Peyer's patch (tissue), 4 donors: ENCODE data around the gene ENPP6. TPM values are rescaled to one million over a fixed set of nuclear protein-coding genes. Genes with fewer than 3 reads are reported as not detected.

Experiments
- DNase-seq, 3 donors: peaks; one replicate each; pipeline ENCODE4 v3.0.0-alpha.2; 2017 to 2019
- H3K27ac ChIP-seq, 4 donors: fragments of 200-600 bp; sonication (generic); one replicate each; pipeline ENCODE4 v1.5.1; 2016 to 2019
- H3K27me3 ChIP-seq, 2 donors: fragments of 200-600 bp; sonication (generic); one replicate each; pipeline ENCODE4 v1.5.1; 2019
- H3K36me3 ChIP-seq, 3 donors: fragments of 200-600 bp; sonication (generic); one replicate each; pipeline ENCODE4 v1.5.1; 2016 to 2019
- H3K4me1 ChIP-seq, 4 donors: fragments of 200-600 bp; sonication (generic); one replicate each; pipeline ENCODE4 v1.5.1; 2016 to 2019
- H3K4me3 ChIP-seq, 4 donors: fragments of 200-600 bp; sonication (generic); 1 replicate in 3 of 4; 2 replicates in 1 of 4; pipeline ENCODE4 v1.5.1; 2016 to 2019; ENCODE audit warnings: mild to moderate bottlenecking in 1 of 4
- H3K9me3 ChIP-seq, 4 donors: fragments of 200-600 bp; sonication (generic); one replicate each; pipeline ENCODE4 v1.5.1; 2016 to 2019; ENCODE audit warnings: mild to moderate bottlenecking in 1 of 4
- POLR2A ChIP-seq, 2 donors: fragments of 450-650 bp; IDR thresholded peaks; one replicate each; pipeline ENCODE4 v1.5.1; 2017; ENCODE audit warnings: antibody characterized with exemption in 2 of 2, mild to moderate bottlenecking in 2 of 2, moderate library complexity in 2 of 2
- total RNA-seq, 4 donors: library from RNA; depleted of rRNA; stranded (reverse); fragments of >200 nt; gene quantifications; one replicate each; pipeline ENCODE4 v1.1.0, GENCODE V29; 2016
- TF ChIP-seq, protein P1 (sequence below), 6 experiments: fragments of 450-650 bp in 4 of 6; fragments of 200-600 bp in 2 of 6; sonication (generic) in 1 of 6; IDR thresholded peaks; one replicate each; pipeline ENCODE4 v1.5.1; 2017 to 2019; ENCODE audit warnings: antibody characterized with exemption in 6 of 6, mild to moderate bottlenecking in 3 of 6, moderate library complexity in 1 of 6

Gene ENPP6
- total RNA-seq, 4 donors from 2014 or later = 0.35 to 1.0 (median 0.40) TPM; not detected in 1

DNA sequence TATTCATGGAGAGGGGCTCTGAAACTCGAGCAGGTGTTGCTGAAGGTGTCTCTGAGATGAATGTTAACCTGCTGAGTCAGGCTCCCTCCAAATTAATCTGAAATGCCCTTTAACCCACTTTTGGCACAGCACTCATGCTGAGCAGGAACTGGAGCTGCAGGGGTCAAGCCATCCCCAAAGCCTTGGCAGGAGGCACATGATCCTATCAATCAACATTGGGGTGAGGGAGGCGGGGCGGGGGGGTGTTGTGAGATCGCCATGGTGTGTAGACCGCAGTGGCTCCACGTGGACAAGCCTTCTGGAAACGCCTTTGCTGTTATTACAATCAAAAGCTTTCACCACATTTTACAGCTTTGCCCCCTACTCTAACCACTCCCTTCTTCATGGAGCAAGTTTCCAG is 16.5 kb downstream of the ENPP6 start:
- no peaks in the 10 kb centered on the region for H3K27me3 ChIP-seq
- no peak for DNase-seq
- H3K4me3 ChIP-seq = no peak overlapping the region
- no peaks in the 10 kb centered on the region for H3K4me1 ChIP-seq
- H3K9me3 ChIP-seq = no peaks in the 10 kb centered on the region
- TF ChIP-seq, protein P1, sequence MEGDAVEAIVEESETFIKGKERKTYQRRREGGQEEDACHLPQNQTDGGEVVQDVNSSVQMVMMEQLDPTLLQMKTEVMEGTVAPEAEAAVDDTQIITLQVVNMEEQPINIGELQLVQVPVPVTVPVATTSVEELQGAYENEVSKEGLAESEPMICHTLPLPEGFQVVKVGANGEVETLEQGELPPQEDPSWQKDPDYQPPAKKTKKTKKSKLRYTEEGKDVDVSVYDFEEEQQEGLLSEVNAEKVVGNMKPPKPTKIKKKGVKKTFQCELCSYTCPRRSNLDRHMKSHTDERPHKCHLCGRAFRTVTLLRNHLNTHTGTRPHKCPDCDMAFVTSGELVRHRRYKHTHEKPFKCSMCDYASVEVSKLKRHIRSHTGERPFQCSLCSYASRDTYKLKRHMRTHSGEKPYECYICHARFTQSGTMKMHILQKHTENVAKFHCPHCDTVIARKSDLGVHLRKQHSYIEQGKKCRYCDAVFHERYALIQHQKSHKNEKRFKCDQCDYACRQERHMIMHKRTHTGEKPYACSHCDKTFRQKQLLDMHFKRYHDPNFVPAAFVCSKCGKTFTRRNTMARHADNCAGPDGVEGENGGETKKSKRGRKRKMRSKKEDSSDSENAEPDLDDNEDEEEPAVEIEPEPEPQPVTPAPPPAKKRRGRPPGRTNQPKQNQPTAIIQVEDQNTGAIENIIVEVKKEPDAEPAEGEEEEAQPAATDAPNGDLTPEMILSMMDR (IDR thresholded peaks at IDR 0.05) = no peak
- no peak for TF ChIP-seq POLR2A (IDR thresholded peaks at IDR 0.05)
- no peak overlapping the region for H3K27ac ChIP-seq
- no peaks in the 10 kb centered on the region for H3K36me3 ChIP-seq

DNA sequence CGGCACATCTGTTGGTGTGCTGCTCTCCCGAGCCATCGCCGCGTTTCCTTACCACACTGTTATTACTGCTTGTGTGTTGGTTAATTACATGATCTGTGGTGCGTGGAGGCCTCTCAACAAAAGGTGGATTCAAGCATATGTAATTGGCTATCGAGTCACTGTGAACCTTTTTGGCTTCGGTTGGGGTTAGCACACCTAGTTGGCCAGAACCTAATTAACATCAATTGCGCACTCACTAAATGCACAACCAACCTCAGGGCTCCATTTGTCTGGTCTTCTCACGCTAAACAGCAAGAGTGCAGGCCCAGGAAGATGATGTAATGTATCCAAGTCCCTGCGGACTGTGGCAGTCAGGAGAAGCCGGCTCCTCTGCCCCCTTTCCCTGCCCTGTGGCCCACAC is 17.4 kb downstream of the ENPP6 start:
- Histone ChIP-seq H3K9me3 (no peaks in the 10 kb centered on the region), H3K4me1 (no peaks in the 10 kb centered on the region), H3K36me3 (no peaks in the 10 kb centered on the region), H3K4me3 (no peak overlapping the region), H3K27me3 (no peaks in the 10 kb centered on the region), H3K27ac (no peak overlapping the region)
- TF ChIP-seq POLR2A (IDR thresholded peaks at IDR 0.05) = no peak
- TF ChIP-seq, protein P1 (IDR thresholded peaks at IDR 0.05) = no peak
- DNase-seq = no peak

DNA sequence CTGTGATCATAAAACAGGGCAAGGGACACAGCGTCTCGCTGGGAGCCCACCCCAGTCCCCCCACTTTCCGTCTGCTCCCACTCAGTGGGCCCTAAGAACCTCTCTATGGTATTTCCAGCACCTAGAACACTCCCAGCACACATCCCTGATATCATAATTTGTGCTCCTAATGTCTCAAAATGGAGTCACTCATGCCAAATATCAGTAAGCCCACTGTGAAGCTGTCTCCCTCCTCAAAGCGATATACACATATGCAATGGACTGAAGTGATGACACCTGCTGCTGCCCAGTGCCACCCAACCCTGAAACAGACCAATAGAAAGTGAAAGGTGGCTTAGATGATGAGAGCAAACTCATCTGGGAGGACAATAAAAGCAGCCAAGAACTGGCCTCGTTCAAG is 17.9 kb downstream of the ENPP6 start:
- H3K9me3 ChIP-seq = no peaks in the 10 kb centered on the region
- H3K36me3 ChIP-seq = no peaks in the 10 kb centered on the region
- no peak overlapping the region for H3K27ac ChIP-seq
- no peak for TF ChIP-seq POLR2A (IDR thresholded peaks at IDR 0.05)
- TF ChIP-seq, protein P1 (IDR thresholded peaks at IDR 0.05) = no peak
- no peak for DNase-seq
- no peak overlapping the region for H3K4me3 ChIP-seq
- H3K4me1 ChIP-seq = no peaks in the 10 kb centered on the region
- no peaks in the 10 kb centered on the region for H3K27me3 ChIP-seq

DNA sequence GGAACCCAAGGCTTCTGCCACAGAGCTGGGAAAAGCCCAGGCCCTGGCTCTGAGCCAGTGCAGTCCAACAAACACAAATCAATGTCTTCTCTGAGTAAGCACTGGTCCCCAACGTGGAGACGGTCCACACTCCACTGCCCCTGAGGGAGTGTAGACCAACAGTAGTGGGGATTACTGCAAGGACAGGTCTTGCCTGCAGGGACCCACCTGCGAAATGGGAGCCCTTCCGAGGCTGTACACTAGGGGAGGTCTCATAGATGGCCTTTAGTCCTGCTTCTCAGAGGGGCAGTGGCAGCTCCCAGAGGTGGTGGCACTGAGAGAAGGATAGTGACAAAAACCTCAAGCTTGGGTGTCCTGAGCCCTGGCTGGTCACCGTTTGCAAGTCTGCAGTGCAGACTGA is 19.5 kb downstream of the ENPP6 start:
- no peaks in the 10 kb centered on the region for H3K27me3 ChIP-seq
- no peaks in the 10 kb centered on the region for H3K36me3 ChIP-seq
- no peak for DNase-seq
- no peak for TF ChIP-seq POLR2A (IDR thresholded peaks at IDR 0.05)
- TF ChIP-seq, protein P1 (IDR thresholded peaks at IDR 0.05) = no peak
- no peaks in the 10 kb centered on the region for H3K9me3 ChIP-seq
- H3K4me1 ChIP-seq = no peaks in the 10 kb centered on the region
- no peak overlapping the region for H3K27ac ChIP-seq
- H3K4me3 ChIP-seq = no peak overlapping the region

DNA sequence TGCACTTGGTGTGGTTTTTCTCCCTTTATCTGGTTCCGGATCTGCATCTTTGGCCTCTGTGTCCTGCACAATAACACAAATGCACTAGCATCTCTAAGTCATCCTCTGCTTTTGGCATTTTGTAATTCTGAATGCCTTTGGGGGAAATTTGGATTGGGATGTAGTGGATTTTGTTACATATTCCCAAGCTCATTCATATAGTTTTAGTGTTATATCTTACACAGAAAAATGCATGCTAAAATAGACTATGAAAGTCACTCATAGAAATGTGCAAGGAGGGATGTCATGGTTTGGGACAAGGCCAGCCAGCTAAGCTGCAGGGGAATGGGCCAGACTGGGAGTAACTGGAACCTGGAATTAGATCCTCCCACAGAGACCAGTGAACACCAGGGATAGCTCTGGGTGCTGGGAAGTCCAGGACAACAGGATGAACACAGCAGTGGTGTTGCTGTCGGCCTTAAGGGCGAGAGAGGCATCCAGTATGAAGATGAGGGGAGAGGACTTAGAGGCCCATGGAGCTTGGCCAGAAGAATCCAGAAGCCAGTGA is 20.1 kb downstream of the ENPP6 start:
- no peaks in the 10 kb centered on the region for H3K4me1 ChIP-seq
- H3K27ac ChIP-seq = no peak overlapping the region
- H3K36me3 ChIP-seq = no peaks in the 10 kb centered on the region
- no peaks in the 10 kb centered on the region for H3K27me3 ChIP-seq
- DNase-seq = no peak
- TF ChIP-seq POLR2A (IDR thresholded peaks at IDR 0.05) = no peak
- TF ChIP-seq, protein P1 (IDR thresholded peaks at IDR 0.05) = no peak
- H3K9me3 ChIP-seq = no peaks in the 10 kb centered on the region
- no peak overlapping the region for H3K4me3 ChIP-seq
